Prostate gland (tissue), 2 donors: ENCODE data around the gene PTPRD.

ENCODE experiments used
- POLR2AphosphoS5 ChIP-seq: sonication (generic); formaldehyde crosslinking; IDR thresholded peaks from one replicate; pipeline ENCODE4 v1.6.1; 2017; ENCODE audit warnings: antibody characterized with exemption
- TF ChIP-seq, protein P1 (sequence below), 4 experiments: fragments of 200-600 bp in 2 of 4; fragments of 450-650 bp in 2 of 4; sonication (generic) in 2 of 4; IDR thresholded peaks; 1 replicate in 3 of 4; 2 replicates in 1 of 4; pipeline ENCODE4 v1.5.1; 2016 to 2019; ENCODE audit warnings: antibody characterized with exemption in 4 of 4, mild to moderate bottlenecking in 2 of 4, moderate library complexity in 2 of 4

- TF ChIP-seq, protein P1, sequence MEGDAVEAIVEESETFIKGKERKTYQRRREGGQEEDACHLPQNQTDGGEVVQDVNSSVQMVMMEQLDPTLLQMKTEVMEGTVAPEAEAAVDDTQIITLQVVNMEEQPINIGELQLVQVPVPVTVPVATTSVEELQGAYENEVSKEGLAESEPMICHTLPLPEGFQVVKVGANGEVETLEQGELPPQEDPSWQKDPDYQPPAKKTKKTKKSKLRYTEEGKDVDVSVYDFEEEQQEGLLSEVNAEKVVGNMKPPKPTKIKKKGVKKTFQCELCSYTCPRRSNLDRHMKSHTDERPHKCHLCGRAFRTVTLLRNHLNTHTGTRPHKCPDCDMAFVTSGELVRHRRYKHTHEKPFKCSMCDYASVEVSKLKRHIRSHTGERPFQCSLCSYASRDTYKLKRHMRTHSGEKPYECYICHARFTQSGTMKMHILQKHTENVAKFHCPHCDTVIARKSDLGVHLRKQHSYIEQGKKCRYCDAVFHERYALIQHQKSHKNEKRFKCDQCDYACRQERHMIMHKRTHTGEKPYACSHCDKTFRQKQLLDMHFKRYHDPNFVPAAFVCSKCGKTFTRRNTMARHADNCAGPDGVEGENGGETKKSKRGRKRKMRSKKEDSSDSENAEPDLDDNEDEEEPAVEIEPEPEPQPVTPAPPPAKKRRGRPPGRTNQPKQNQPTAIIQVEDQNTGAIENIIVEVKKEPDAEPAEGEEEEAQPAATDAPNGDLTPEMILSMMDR (IDR thresholded peaks at IDR 0.05), result no peak
- TF ChIP-seq POLR2AphosphoS5, result no peak
These were observed 649.0 kb downstream of the PTPRD start for GRCh38 chr9:9963841-9964240.
